Upper lobe of left lung (tissue), 6 donors: ENCODE measurements around the gene CA11. TPM values are rescaled to one million over a fixed set of nuclear protein-coding genes. Genes with fewer than 3 reads are reported as not detected.

Source experiments
- ATAC-seq, 2 donors: fragments of 200-7000 bp; cut with Tn5 transposase; one replicate each; pipeline ENCODE4 v1.9.1; 2022; ENCODE audit warnings: mild to moderate bottlenecking in 2 of 2, moderate library complexity in 2 of 2; ENCODE audit not compliant: low FRiP score in 2 of 2
- DNase-seq, 2 donors: peaks; one replicate each; pipeline ENCODE4 v3.0.0-alpha.2; 2019 to 2020
- H3K27ac ChIP-seq, 4 donors: fragments of 200-600 bp; sonication (generic); one replicate each; pipeline ENCODE4 v1.5.1; 2016 to 2019
- H3K27me3 ChIP-seq, 4 donors: fragments of 200-600 bp; sonication (generic); one replicate each; pipeline ENCODE4 v1.5.1; 2017 to 2019
- H3K36me3 ChIP-seq, 4 donors: fragments of 200-600 bp; sonication (generic); one replicate each; pipeline ENCODE4 v1.5.1; 2016 to 2019
- H3K4me1 ChIP-seq, 4 donors: fragments of 200-600 bp; sonication (generic); one replicate each; pipeline ENCODE4 v1.5.1; 2018 to 2019
- H3K4me3 ChIP-seq, 4 donors: fragments of 200-600 bp; sonication (generic); one replicate each; pipeline ENCODE4 v1.5.1; 2017 to 2019; ENCODE audit warnings: mild to moderate bottlenecking in 2 of 4, moderate library complexity in 1 of 4
- H3K9me3 ChIP-seq, 4 donors: fragments of 200-600 bp; sonication (generic); one replicate each; pipeline ENCODE4 v1.5.1; 2018 to 2019
- CTCF ChIP-seq, 6 experiments: fragments of 450-650 bp in 4 of 6; fragments of 200-600 bp in 2 of 6; sonication (generic) in 2 of 6; IDR thresholded peaks; one replicate each; pipeline ENCODE4 v1.5.1; 2016 to 2019; ENCODE audit warnings: antibody characterized with exemption in 6 of 6
- EP300 ChIP-seq, 4 donors: sonication (generic); formaldehyde crosslinking; IDR thresholded peaks; one replicate each; pipeline ENCODE4 v1.5.1; 2017; ENCODE audit warnings: antibody characterized with exemption in 4 of 4, control low read depth in 2 of 4
- POLR2A ChIP-seq, 4 donors: fragments of 450-650 bp; IDR thresholded peaks; one replicate each; pipeline ENCODE4 v1.5.1; 2016 to 2017; ENCODE audit warnings: antibody characterized with exemption in 4 of 4, mild to moderate bottlenecking in 2 of 4
- POLR2AphosphoS5 ChIP-seq, 2 donors: sonication (generic); formaldehyde crosslinking; IDR thresholded peaks; one replicate each; pipeline ENCODE4 v1.5.1; 2017; ENCODE audit warnings: antibody characterized with exemption in 2 of 2
- WGBS, 2 donors: methylation state at CpG; one replicate each; pipeline ENCODE4 v1.1.5; 2017 to 2018; 5-methylcytosine and 5-hydroxymethylcytosine counted together
- total RNA-seq, 6 donors: library from RNA; depleted of rRNA in 4 of 6; stranded (reverse); fragments of >200 nt in 4 of 6; gene quantifications; one replicate each; pipeline versions ENCODE4 v1.1.0 to v1.2.1, GENCODE V29; 2016 to 2021
- donor health status: DM: no; HTN: no; CAD: no; lungs with moderate emphysema.
- donor health status: DM: no; HTN: yes; CAD: no; lungs with severe emphysema.

CA11 gene
- total RNA-seq, 6 donors from 2014 or later: 2.1 to 8.1 (median 5.3) TPM

- H3K4me3 ChIP-seq: peak overlapping the region; percentile 66 to 82 (median 78)
- no peaks in the 10 kb centered on the region for H3K9me3 ChIP-seq
- H3K27ac ChIP-seq: peak overlapping the region; percentile 92 to 97 (median 95)
- 0 to 2% methylated on average over 9 to 14 of the region's 67 CpGs for WGBS, 2 donors
- ATAC-seq (peak; percentile 59 to 62), DNase-seq (peak; percentile 83 to 94)
- H3K36me3 ChIP-seq: no peaks in the 10 kb centered on the region
- peaks cover 68 to 77% (median 70%) of the 10 kb centered on the region in 4 donors for H3K4me1 ChIP-seq
- TF ChIP-seq POLR2A (IDR thresholded peaks at IDR 0.05): peak in 2 of 4 donors; percentile 77 to 79
- TF ChIP-seq CTCF (IDR thresholded peaks at IDR 0.05): peak in 1 of 6 experiments; percentile 29
- TF ChIP-seq EP300 (IDR thresholded peaks at IDR 0.05): peak in 1 of 4 donors; percentile 50
- peak in 1 of 2 donors; percentile 76 for TF ChIP-seq POLR2AphosphoS5 (IDR thresholded peaks at IDR 0.05)
- no peaks in the 10 kb centered on the region for H3K27me3 ChIP-seq
Measured at GRCh38 chr19:48635263-48635965, 10.6 kb downstream of the CA11 start.

- Histone ChIP-seq H3K9me3 (no peaks in the 10 kb centered on the region), H3K36me3 (peaks cover 0 to 4% (median 0%) of the 10 kb centered on the region in 4 donors), H3K4me1 (peaks cover 74 to 85% (median 77%) of the 10 kb centered on the region in 4 donors), H3K4me3 (peak overlapping the region in 3 of 4 donors; percentile 66 to 82 (median 77)), H3K27me3 (no peaks in the 10 kb centered on the region), H3K27ac (peak overlapping the region; percentile 92 to 97 (median 95))
- peak; percentile 98 to 99 for DNase-seq
- peak; percentile 76 for ATAC-seq
- WGBS, 2 donors: 6 to 7% methylated on average over 15 to 34 of the region's 37 CpGs
- TF ChIP-seq POLR2A (IDR thresholded peaks at IDR 0.05) (peak in 2 of 4 donors; percentile 39 to 85), CTCF (IDR thresholded peaks at IDR 0.05) (peak in 1 of 6 experiments; percentile 16), POLR2AphosphoS5 (IDR thresholded peaks at IDR 0.05) (peak; percentile 68 to 95), EP300 (IDR thresholded peaks at IDR 0.05) (peak in 1 of 4 donors; percentile 82)
Measured at GRCh38 chr19:48634424-48635262, 11.3 kb downstream of the CA11 start.

GRCh38 chr19:48634036-48634342, 12.0 kb downstream of the CA11 start:
- Histone ChIP-seq H3K4me1 (peaks cover 74 to 84% (median 78%) of the 10 kb centered on the region in 4 donors), H3K9me3 (no peaks in the 10 kb centered on the region), H3K27me3 (no peaks in the 10 kb centered on the region), H3K27ac (peak overlapping the region; percentile 77 to 97 (median 93)), H3K4me3 (peak overlapping the region in 2 of 4 donors; percentile 77 to 82), H3K36me3 (peaks cover 0 to 7% (median 0%) of the 10 kb centered on the region in 4 donors)
- 39 to 57% methylated on average over 7 of the region's 7 CpGs for WGBS, 2 donors
- no peak for DNase-seq
- no peak for TF ChIP-seq CTCF (IDR thresholded peaks at IDR 0.05)
- TF ChIP-seq EP300 (IDR thresholded peaks at IDR 0.05): no peak
- TF ChIP-seq POLR2A (IDR thresholded peaks at IDR 0.05): no peak
- no peak for TF ChIP-seq POLR2AphosphoS5 (IDR thresholded peaks at IDR 0.05)
- no peak for ATAC-seq

- H3K4me3 ChIP-seq: peak overlapping the region in 1 of 4 donors; percentile 77
- TF ChIP-seq EP300 (IDR thresholded peaks at IDR 0.05) (no peak), POLR2AphosphoS5 (IDR thresholded peaks at IDR 0.05) (no peak), CTCF (IDR thresholded peaks at IDR 0.05) (no peak), POLR2A (IDR thresholded peaks at IDR 0.05) (no peak)
Measured at GRCh38 chr19:48633148-48634035, 12.6 kb downstream of the CA11 start.

More at GRCh38 chr19:48633148-48634035, 12.6 kb downstream of the CA11 start:
- no peak for ATAC-seq
- WGBS, 2 donors: 77 to 86% methylated on average over 15 to 22 of the region's 22 CpGs
- peaks cover 0 to 7% (median under 1%) of the 10 kb centered on the region in 4 donors for H3K36me3 ChIP-seq
- no peaks in the 10 kb centered on the region for H3K9me3 ChIP-seq
- H3K27me3 ChIP-seq: no peaks in the 10 kb centered on the region
- H3K27ac ChIP-seq: peak overlapping the region; percentile 77 to 97 (median 93)
- peak in 1 of 2 donors; percentile 26 for DNase-seq
- peaks cover 69 to 79% (median 74%) of the 10 kb centered on the region in 4 donors for H3K4me1 ChIP-seq
